Hepatocyte (in vitro differentiated cells): Measurements from ENCODE around the gene C1QTNF3. TPM values are rescaled to one million over a fixed set of nuclear protein-coding genes. Genes with fewer than 3 reads are reported as not detected.

ENCODE experiments used
- DNase-seq: peaks from one replicate; pipeline ENCODE4 v3.0.0-alpha.2; 2016; ENCODE audit warnings: low spot score
- H2AFZ ChIP-seq: fragments of 200-600 bp; sonication (generic); 2 replicates; pipeline ENCODE4 v1.6.0; 2016; ENCODE audit warnings: antibody characterized with exemption, mild to moderate bottlenecking
- H3K27ac ChIP-seq: fragments of 200-600 bp; sonication (generic); 2 replicates; pipeline ENCODE4 v1.5.1; 2016; ENCODE audit warnings: mild to moderate bottlenecking
- H3K27me3 ChIP-seq: fragments of 200-600 bp; sonication (generic); 2 replicates; pipeline ENCODE4 v1.6.1; 2016
- H3K36me3 ChIP-seq: fragments of 200-600 bp; sonication (generic); replicated peaks from 2 replicates; pipeline ENCODE4 v1.5.1; 2016; ENCODE audit warnings: low read depth; ENCODE audit not compliant: insufficient read depth
- H3K4me1 ChIP-seq: fragments of 200-600 bp; sonication (generic); 2 replicates; pipeline ENCODE4 v1.5.1; 2016; ENCODE audit warnings: mild to moderate bottlenecking, moderate library complexity; ENCODE audit not compliant: insufficient read depth
- H3K4me2 ChIP-seq: fragments of 200-600 bp; sonication (generic); 2 replicates; pipeline ENCODE4 v1.6.0; 2016
- H3K4me3 ChIP-seq: fragments of 200-600 bp; sonication (generic); 2 replicates; pipeline ENCODE4 v1.5.1; 2016; ENCODE audit warnings: mild to moderate bottlenecking
- H3K79me2 ChIP-seq: fragments of 200-600 bp; sonication (generic); 2 replicates; pipeline ENCODE4 v1.6.0; 2017; ENCODE audit warnings: mild to moderate bottlenecking
- H3K9me2 ChIP-seq: fragments of 200-600 bp; sonication (generic); replicated peaks from 2 replicates; pipeline ENCODE4 v1.6.0; 2017; ENCODE audit warnings: mild to moderate bottlenecking; ENCODE audit not compliant: insufficient read depth
- H3K9me3 ChIP-seq: fragments of 200-600 bp; sonication (generic); 2 replicates; pipeline ENCODE4 v1.5.1; 2016; ENCODE audit warnings: low read depth, mild to moderate bottlenecking
- H4K20me1 ChIP-seq: fragments of 200-600 bp; sonication (generic); 2 replicates; pipeline ENCODE4 v1.6.0; 2016; ENCODE audit warnings: mild to moderate bottlenecking; ENCODE audit not compliant: insufficient read depth, poor library complexity, severe bottlenecking
- CTCF ChIP-seq: fragments of 200-600 bp; sonication (generic); IDR thresholded peaks from 2 replicates; pipeline ENCODE4 v1.5.1; 2016; ENCODE audit warnings: antibody characterized with exemption, mild to moderate bottlenecking; ENCODE audit not compliant: poor library complexity
- EZH2 ChIP-seq: fragments of 200-600 bp; sonication (generic); IDR thresholded peaks from 2 replicates; pipeline ENCODE4 v1.6.1; 2016; ENCODE audit warnings: antibody characterized with exemption, mild to moderate bottlenecking, borderline replicate concordance
- EZH2phosphoT487 ChIP-seq: fragments of 200-600 bp; sonication (generic); IDR thresholded peaks from one replicate; pipeline ENCODE4 v1.6.1; 2018; ENCODE audit warnings: antibody characterized with exemption, mild to moderate bottlenecking, low read depth, moderate library complexity; ENCODE audit not compliant: unreplicated experiment, severe bottlenecking
- WGBS: methylation state at CpG from one replicate; pipeline ENCODE4 v1.1.6; 2016; ENCODE audit warnings: low lambda C conversion rate; ENCODE audit errors: missing lambda C conversion rate; 5-methylcytosine and 5-hydroxymethylcytosine counted together
- polyA plus RNA-seq: library from polyadenylated mRNA; unstranded; fragments of >200 nt; fragmentation: Nextera tagmentation; extraction: Ambion mirVana; gene quantifications from 2 replicates; pipeline ENCODE4 v1.2.1, GENCODE V29; 2016
- total RNA-seq: library from RNA; depleted of rRNA; stranded (reverse); fragments of >200 nt; gene quantifications from 2 replicates; pipeline ENCODE4 v1.2.3, GENCODE V29; 2014

Gene C1QTNF3
- total and polyA plus RNA-seq, 2 experiments from 2014 or later, result 2.7 to 7.4 TPM

- H3K4me2 ChIP-seq, result no peak overlapping the region
Observed at GRCh38 chr5:34057569-34057968, 14.6 kb upstream of the C1QTNF3 start.

GRCh38 chr5:34057118-34057517 lies 14.1 kb upstream of the C1QTNF3 start:
- no peak overlapping the region for H3K27ac ChIP-seq
- no peaks in the 10 kb centered on the region for H4K20me1 ChIP-seq
- H2AFZ ChIP-seq, result no peak overlapping the region
- no peaks in the 10 kb centered on the region for H3K9me2 ChIP-seq
- no peak overlapping the region for H3K4me2 ChIP-seq
- TF ChIP-seq CTCF (no peak), EZH2phosphoT487 (no peak), EZH2 (no peak)
- no peaks in the 10 kb centered on the region for H3K36me3 ChIP-seq
- H3K79me2 ChIP-seq, result no peaks in the 10 kb centered on the region
- H3K4me3 ChIP-seq, result no peak overlapping the region
- 99% methylated on average over 3 of the region's 3 CpGs for WGBS
- no peaks in the 10 kb centered on the region for H3K9me3 ChIP-seq
- no peaks in the 10 kb centered on the region for H3K4me1 ChIP-seq
- H3K27me3 ChIP-seq, result no peaks in the 10 kb centered on the region
- no peak for DNase-seq

More at GRCh38 chr5:34057569-34057968, 14.6 kb upstream of the C1QTNF3 start:
- Histone ChIP-seq H3K4me3 (no peak overlapping the region), H2AFZ (no peak overlapping the region), H3K36me3 (no peaks in the 10 kb centered on the region), H3K79me2 (no peaks in the 10 kb centered on the region), H3K27me3 (no peaks in the 10 kb centered on the region), H3K27ac (no peak overlapping the region), H3K9me3 (no peaks in the 10 kb centered on the region), H3K4me1 (no peaks in the 10 kb centered on the region), H4K20me1 (no peaks in the 10 kb centered on the region), H3K9me2 (no peaks in the 10 kb centered on the region)
- no peak for TF ChIP-seq EZH2
- TF ChIP-seq EZH2phosphoT487, result no peak
- TF ChIP-seq CTCF, result no peak
- 88% methylated on average over 5 of the region's 5 CpGs for WGBS
- no peak for DNase-seq

GRCh38 chr5:34055667-34056066 lies 12.7 kb upstream of the C1QTNF3 start:
- Histone ChIP-seq H3K79me2 (no peaks in the 10 kb centered on the region), H3K4me3 (no peak overlapping the region), H4K20me1 (no peaks in the 10 kb centered on the region), H2AFZ (no peak overlapping the region), H3K4me2 (no peak overlapping the region), H3K4me1 (no peaks in the 10 kb centered on the region), H3K9me2 (no peaks in the 10 kb centered on the region), H3K9me3 (no peaks in the 10 kb centered on the region), H3K27ac (no peak overlapping the region), H3K36me3 (no peaks in the 10 kb centered on the region), H3K27me3 (no peaks in the 10 kb centered on the region)
- 89% methylated on average over 3 of the region's 3 CpGs for WGBS
- no peak for DNase-seq
- TF ChIP-seq EZH2 (no peak), CTCF (no peak), EZH2phosphoT487 (no peak)

GRCh38 chr5:34054400-34054729 lies 11.4 kb upstream of the C1QTNF3 start:
- no peaks in the 10 kb centered on the region for H4K20me1 ChIP-seq
- H3K27ac ChIP-seq, result no peak overlapping the region
- 76% methylated on average over 1 of the region's 1 CpG for WGBS
- H3K36me3 ChIP-seq, result no peaks in the 10 kb centered on the region
- no peak overlapping the region for H3K4me2 ChIP-seq
- no peak for TF ChIP-seq CTCF
- TF ChIP-seq EZH2phosphoT487, result no peak
- no peak for TF ChIP-seq EZH2
- H3K4me1 ChIP-seq, result no peaks in the 10 kb centered on the region
- H3K9me3 ChIP-seq, result no peaks in the 10 kb centered on the region
- no peaks in the 10 kb centered on the region for H3K27me3 ChIP-seq
- H2AFZ ChIP-seq, result no peak overlapping the region
- H3K4me3 ChIP-seq, result no peak overlapping the region
- H3K79me2 ChIP-seq, result no peaks in the 10 kb centered on the region
- no peaks in the 10 kb centered on the region for H3K9me2 ChIP-seq
- no peak for DNase-seq
